SU-DHL-6 (cell line): ENCODE results near the gene APBA2.

Source experiments
- H2AFZ ChIP-seq: fragments of 200-600 bp; sonication (generic); 2 replicates; pipeline ENCODE4 v1.6.1; 2014; ENCODE audit warnings: low read depth, mild to moderate bottlenecking, moderate library complexity, mixed read lengths, antibody characterized with exemption, low read length; ENCODE audit not compliant: severe bottlenecking
- H3F3A ChIP-seq: fragments of 200-600 bp; shearing (Covaris generic); 2 replicates; pipeline ENCODE4 v1.6.0; 2016; ENCODE audit warnings: antibody characterized with exemption, mild to moderate bottlenecking; ENCODE audit not compliant: insufficient read depth
- H3K27ac ChIP-seq: fragments of 200-600 bp; sonication (generic); 2 replicates; pipeline ENCODE4 v1.5.1; 2016; ENCODE audit warnings: low read depth, mild to moderate bottlenecking, low read length, moderate library complexity, mixed read lengths
- H3K27me3 ChIP-seq: fragments of 200-600 bp; sonication (generic), shearing (Covaris generic); 2 replicates; pipeline ENCODE4 v1.6.0; 2014; ENCODE audit warnings: mild to moderate bottlenecking, low read length
- H3K36me3 ChIP-seq: fragments of 200-600 bp; sonication (generic); 2 replicates; pipeline ENCODE4 v1.6.1; 2014; ENCODE audit warnings: mild to moderate bottlenecking, low read length, mixed read lengths
- H3K4me2 ChIP-seq: fragments of 300-600, 200-600 bp; shearing (Covaris generic), sonication (generic); 2 replicates; pipeline ENCODE4 v1.6.0; 2014; ENCODE audit warnings: low read length, low read depth, mild to moderate bottlenecking; ENCODE audit not compliant: poor library complexity, severe bottlenecking
- H3K4me3 ChIP-seq: fragments of 200-600 bp; sonication (generic); 2 replicates; pipeline ENCODE4 v1.5.1; 2014; ENCODE audit warnings: antibody characterized with exemption, low read length, mild to moderate bottlenecking, mixed read lengths; ENCODE audit not compliant: insufficient read depth, poor library complexity, severe bottlenecking
- H3K79me2 ChIP-seq: fragments of 200-600 bp; sonication (generic); 2 replicates; pipeline ENCODE4 v1.6.1; 2014; ENCODE audit warnings: mild to moderate bottlenecking, low read length, moderate library complexity; ENCODE audit not compliant: insufficient read depth
- H3K9ac ChIP-seq: fragments of 200-600 bp; sonication (generic); 2 replicates; pipeline ENCODE4 v1.7.0; 2014; ENCODE audit warnings: mild to moderate bottlenecking, low read length
- H3K9me2 ChIP-seq: fragments of 200-600 bp; sonication (generic); replicated peaks from 2 replicates; pipeline ENCODE4 v1.6.1; 2014; ENCODE audit warnings: low read length; ENCODE audit not compliant: insufficient read depth
- H3K9me3 ChIP-seq: fragments of 200-600 bp; sonication (generic); 2 replicates; pipeline ENCODE4 v1.6.1; 2014; ENCODE audit warnings: low read length, mixed read lengths; ENCODE audit not compliant: insufficient read depth
- H4K20me1 ChIP-seq: fragments of 200-600 bp; sonication (generic); 2 replicates; pipeline ENCODE4 v1.6.1; 2014; ENCODE audit warnings: low read depth, mild to moderate bottlenecking, antibody characterized with exemption, low read length, moderate library complexity, mixed read lengths
- EZH2phosphoT487 ChIP-seq: fragments of 200-600 bp; sonication (generic), shearing (Covaris generic); conservative IDR thresholded peaks from 2 replicates; pipeline ENCODE4 v1.6.1; 2018; ENCODE audit warnings: mild to moderate bottlenecking, antibody characterized with exemption, low read length, moderate library complexity, mixed read lengths
- TF ChIP-seq, protein P1 (sequence below): fragments of 200-600 bp; sonication (generic); IDR thresholded peaks from one replicate; pipeline ENCODE4 v1.5.1; 2017; ENCODE audit warnings: antibody characterized with exemption, mild to moderate bottlenecking, low read length, moderate library complexity; ENCODE audit not compliant: insufficient read depth, poor library complexity, severe bottlenecking

Gene APBA2

DNA sequence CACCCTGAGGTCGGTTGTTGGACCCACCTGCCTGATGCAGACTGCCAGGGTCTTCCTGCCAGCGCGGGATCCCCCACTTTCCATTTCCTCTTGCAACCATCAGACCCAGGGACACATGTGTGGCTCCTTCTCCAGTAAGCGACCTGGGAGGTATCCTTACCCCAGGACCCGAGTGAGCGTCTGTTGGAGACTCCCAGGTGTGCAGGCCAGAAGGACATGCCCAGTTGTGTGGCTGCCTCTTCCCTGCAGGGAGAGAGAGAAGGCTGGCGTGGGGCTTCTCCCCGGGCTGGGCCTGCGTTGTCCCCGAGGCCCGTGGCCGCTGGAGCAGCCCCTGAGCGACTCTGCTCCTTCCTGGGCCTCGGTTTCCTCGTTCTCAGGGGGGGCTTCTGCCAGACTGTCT is 56.8 kb downstream of the APBA2 start:
- H3K9me3 ChIP-seq = no peaks in the 10 kb centered on the region
- no peak overlapping the region for H3K4me3 ChIP-seq
- H3K4me2 ChIP-seq = no peak overlapping the region
- H3F3A ChIP-seq = no peaks in the 10 kb centered on the region
- TF ChIP-seq EZH2phosphoT487 = no peak
- TF ChIP-seq, protein P1, sequence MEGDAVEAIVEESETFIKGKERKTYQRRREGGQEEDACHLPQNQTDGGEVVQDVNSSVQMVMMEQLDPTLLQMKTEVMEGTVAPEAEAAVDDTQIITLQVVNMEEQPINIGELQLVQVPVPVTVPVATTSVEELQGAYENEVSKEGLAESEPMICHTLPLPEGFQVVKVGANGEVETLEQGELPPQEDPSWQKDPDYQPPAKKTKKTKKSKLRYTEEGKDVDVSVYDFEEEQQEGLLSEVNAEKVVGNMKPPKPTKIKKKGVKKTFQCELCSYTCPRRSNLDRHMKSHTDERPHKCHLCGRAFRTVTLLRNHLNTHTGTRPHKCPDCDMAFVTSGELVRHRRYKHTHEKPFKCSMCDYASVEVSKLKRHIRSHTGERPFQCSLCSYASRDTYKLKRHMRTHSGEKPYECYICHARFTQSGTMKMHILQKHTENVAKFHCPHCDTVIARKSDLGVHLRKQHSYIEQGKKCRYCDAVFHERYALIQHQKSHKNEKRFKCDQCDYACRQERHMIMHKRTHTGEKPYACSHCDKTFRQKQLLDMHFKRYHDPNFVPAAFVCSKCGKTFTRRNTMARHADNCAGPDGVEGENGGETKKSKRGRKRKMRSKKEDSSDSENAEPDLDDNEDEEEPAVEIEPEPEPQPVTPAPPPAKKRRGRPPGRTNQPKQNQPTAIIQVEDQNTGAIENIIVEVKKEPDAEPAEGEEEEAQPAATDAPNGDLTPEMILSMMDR = no peak
- H4K20me1 ChIP-seq = no peaks in the 10 kb centered on the region
- H3K9ac ChIP-seq = no peak overlapping the region
- no peaks in the 10 kb centered on the region for H3K9me2 ChIP-seq
- H3K27ac ChIP-seq = no peak overlapping the region
- no peak overlapping the region for H2AFZ ChIP-seq
- H3K79me2 ChIP-seq = no peaks in the 10 kb centered on the region
- H3K36me3 ChIP-seq = no peaks in the 10 kb centered on the region
- H3K27me3 ChIP-seq = no peaks in the 10 kb centered on the region

DNA sequence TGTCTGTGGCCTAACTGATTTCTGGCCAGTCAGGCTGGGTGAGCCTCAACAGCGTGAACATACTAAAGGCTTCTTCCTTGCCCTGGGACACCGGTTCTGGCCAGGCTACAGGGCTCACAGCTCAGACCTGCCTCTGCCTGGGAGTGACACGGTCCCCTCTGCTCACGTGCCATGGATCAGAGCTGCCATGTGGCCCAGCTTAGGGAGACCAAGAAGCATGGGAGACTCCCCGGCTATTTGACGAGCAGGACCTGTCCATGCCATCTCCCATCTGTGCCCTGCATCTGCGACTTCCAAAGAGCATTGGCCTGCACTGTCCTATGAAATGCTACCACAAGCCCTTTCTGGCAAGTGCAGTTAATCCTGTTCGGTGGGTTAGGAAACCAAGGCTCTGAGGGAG is 57.4 kb downstream of the APBA2 start:
- Histone ChIP-seq H3K9ac (no peak overlapping the region), H3K79me2 (no peaks in the 10 kb centered on the region), H3F3A (no peaks in the 10 kb centered on the region), H3K4me2 (no peak overlapping the region), H3K27ac (no peak overlapping the region), H3K27me3 (no peaks in the 10 kb centered on the region), H3K4me3 (no peak overlapping the region), H4K20me1 (no peaks in the 10 kb centered on the region), H2AFZ (no peak overlapping the region), H3K9me2 (no peaks in the 10 kb centered on the region), H3K36me3 (no peaks in the 10 kb centered on the region), H3K9me3 (no peaks in the 10 kb centered on the region)
- TF ChIP-seq EZH2phosphoT487 = no peak
- TF ChIP-seq, protein P1 = no peak

DNA sequence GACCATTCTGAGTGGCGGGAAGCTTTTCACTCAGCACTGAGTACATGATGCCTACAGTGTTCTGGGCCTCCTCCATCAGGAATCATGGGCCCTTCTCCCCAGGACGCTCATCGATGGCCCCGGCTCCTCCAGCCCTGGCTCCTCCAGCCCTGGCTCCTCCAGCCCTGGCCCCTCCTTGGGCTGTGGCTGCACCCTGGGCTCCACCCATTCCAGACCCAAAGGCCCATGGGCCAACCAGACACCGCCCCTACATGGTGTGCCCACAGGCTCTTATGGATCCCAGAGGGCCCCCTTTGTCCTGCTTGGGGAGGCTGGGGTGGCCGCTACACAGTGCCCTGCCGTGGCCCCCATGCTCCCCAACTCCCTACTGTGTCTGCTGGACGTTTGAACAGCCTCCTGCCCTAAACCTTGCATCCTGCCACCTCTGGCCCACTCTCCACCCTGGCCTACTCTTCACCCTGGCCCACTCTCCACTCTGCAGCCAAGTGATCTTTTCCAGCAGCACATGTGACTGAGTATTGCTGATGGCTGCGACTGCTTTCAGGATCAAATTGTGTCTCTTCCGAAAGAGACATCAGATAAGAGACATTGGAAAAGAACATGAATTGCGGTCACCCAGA is 57.9 kb downstream of the APBA2 start:
- no peak overlapping the region for H3K4me3 ChIP-seq
- H4K20me1 ChIP-seq = no peaks in the 10 kb centered on the region
- H3K36me3 ChIP-seq = no peaks in the 10 kb centered on the region
- no peaks in the 10 kb centered on the region for H3K9me2 ChIP-seq
- H3K27me3 ChIP-seq = no peaks in the 10 kb centered on the region
- H3K9ac ChIP-seq = no peak overlapping the region
- no peak overlapping the region for H3K4me2 ChIP-seq
- H3K27ac ChIP-seq = no peak overlapping the region
- no peaks in the 10 kb centered on the region for H3K9me3 ChIP-seq
- no peak for TF ChIP-seq EZH2phosphoT487
- TF ChIP-seq, protein P1 = no peak
- H3K79me2 ChIP-seq = no peaks in the 10 kb centered on the region
- H2AFZ ChIP-seq = no peak overlapping the region
- no peaks in the 10 kb centered on the region for H3F3A ChIP-seq
